ENCODE data around the gene DFFB.

The DFFB gene

DNA sequence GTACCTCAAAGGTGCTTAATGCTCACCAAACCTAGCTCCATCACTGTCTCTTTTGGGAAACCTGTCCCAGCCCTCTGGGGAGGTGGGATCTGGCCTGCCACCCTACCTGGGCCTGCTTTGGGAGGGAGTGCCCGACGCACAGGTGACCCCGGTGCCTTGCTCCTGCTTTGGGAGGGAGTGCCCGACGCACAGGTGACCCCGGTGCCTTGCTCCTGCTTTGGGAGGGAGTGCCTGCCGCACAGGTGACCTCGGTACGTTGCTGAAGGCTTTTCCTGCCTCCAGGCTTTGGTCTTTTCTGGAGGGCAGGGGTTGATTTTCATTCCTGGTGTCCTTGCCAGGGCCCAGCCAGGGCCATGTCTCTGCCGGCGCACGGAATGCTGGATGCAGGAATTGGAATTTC, 68.0 kb downstream of the DFFB start (continued):
- TF ChIP-seq ZNF488 (tag by site-specific recombination; IDR thresholded peaks at IDR 0.05), result no peak
- TF ChIP-seq CTCF (tag by site-specific recombination; IDR thresholded peaks at IDR 0.05), result no peak

DNA sequence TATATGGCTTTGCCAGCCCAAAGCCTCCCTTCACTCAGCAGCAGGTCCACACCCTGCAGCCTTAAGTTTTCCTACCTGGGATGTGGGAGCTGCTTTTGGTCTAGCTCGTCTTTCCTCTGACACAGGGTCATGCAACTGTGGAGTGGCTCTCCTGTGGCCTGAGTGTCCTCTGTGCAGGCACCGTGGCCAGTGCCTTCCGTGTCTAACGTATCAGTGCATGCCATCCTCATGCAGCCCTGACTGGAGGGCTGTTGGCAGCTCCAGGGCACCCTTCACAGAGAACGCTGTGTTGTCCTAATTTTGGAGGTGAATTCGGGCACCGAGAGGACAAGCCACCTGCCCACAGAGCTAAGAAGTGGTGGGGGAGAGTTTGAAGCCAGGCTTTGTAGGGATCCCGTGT, 68.5 kb downstream of the DFFB start:
- no peaks in the 10 kb centered on the region for H3K9me3 ChIP-seq (ENCODE audit: control insufficient read depth, insufficient read depth, low read depth, low read length)
- no peaks in the 10 kb centered on the region for H3K4me1 ChIP-seq (ENCODE audit: control insufficient read depth, insufficient read depth, low read length)
- H3K4me3 ChIP-seq (ENCODE audit: low read depth, low read length), result no peak overlapping the region
- CTCF ChIA-PET, result no interaction called here
- POLR2A ChIA-PET, result interaction anchor here (0.6 kb wide), 1 partner anchor 331 kb away, joined by 6 read pairs; no protein-coding TSS in a partner anchor
- no peak for TF ChIP-seq ZNF660 (tag by site-specific recombination; IDR thresholded peaks at IDR 0.05)
- H3K36me3 ChIP-seq (ENCODE audit: control insufficient read depth in 2 of 2, insufficient read depth in 1 of 2, low read length in 2 of 2), result no peaks in the 10 kb centered on the region
- no peak overlapping the region for H3K27ac ChIP-seq (ENCODE audit: extremely low read depth, low read depth, low read length)

DNA sequence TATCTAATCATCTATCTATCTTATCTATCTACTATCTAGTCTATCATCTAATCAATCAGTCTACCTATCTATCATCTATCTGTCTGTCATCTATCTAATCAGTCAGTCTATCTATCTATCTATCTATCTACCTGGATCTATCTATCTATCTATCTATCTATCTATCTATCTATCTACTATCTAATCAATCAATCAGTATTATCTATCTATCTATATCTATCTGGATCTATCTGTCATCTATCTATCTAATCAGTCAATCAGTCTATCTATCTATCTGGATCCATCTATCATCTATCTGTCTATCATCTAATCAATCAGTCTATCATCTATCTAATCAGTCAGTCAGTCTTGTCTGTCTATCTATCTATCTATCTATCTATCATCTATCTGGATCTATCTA, 69.7 kb downstream of the DFFB start:
- Histone ChIP-seq H3K9me3 (ENCODE audit: control insufficient read depth, insufficient read depth, low read depth, low read length) (no peaks in the 10 kb centered on the region), H3K4me1 (ENCODE audit: control insufficient read depth, insufficient read depth, low read length) (no peaks in the 10 kb centered on the region), H3K27ac (ENCODE audit: extremely low read depth, low read depth, low read length) (no peak overlapping the region), H3K36me3 (ENCODE audit: control insufficient read depth in 2 of 2, insufficient read depth in 1 of 2, low read length in 2 of 2) (no peaks in the 10 kb centered on the region), H3K4me3 (ENCODE audit: low read depth, low read length) (no peak overlapping the region)
- ChIA-PET POLR2A (no interaction called here), CTCF (interaction anchor here (0.6 kb wide), 1 partner anchor 8 kb away, joined by 3 read pairs; no protein-coding TSS in a partner anchor)
- TF ChIP-seq SP7 (tag by site-specific recombination; IDR thresholded peaks at IDR 0.05), result no peak
- TF ChIP-seq ZNF274 (IDR thresholded peaks at IDR 0.05; ENCODE audit: low read length), result no peak
- TF ChIP-seq ZNF274 (tag by site-specific recombination; IDR thresholded peaks at IDR 0.05; ENCODE audit: borderline replicate concordance), result no peak
- 0 out of 2 replicates have a peak, but pooled peaks have one; percentile 17 for TF ChIP-seq ZBTB17 (tag by site-specific recombination; IDR thresholded peaks at IDR 0.05)
- no peak for TF ChIP-seq ZNF37A (tag by site-specific recombination; IDR thresholded peaks at IDR 0.05)
- TF ChIP-seq ZNF623 (tag by site-specific recombination; IDR thresholded peaks at IDR 0.05), result no peak
- TF ChIP-seq, protein P1, sequence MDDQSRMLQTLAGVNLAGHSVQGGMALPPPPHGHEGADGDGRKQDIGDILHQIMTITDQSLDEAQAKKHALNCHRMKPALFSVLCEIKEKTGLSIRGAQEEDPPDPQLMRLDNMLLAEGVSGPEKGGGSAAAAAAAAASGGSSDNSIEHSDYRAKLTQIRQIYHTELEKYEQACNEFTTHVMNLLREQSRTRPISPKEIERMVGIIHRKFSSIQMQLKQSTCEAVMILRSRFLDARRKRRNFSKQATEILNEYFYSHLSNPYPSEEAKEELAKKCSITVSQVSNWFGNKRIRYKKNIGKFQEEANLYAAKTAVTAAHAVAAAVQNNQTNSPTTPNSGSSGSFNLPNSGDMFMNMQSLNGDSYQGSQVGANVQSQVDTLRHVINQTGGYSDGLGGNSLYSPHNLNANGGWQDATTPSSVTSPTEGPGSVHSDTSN (CRISPR knock-in tag; IDR thresholded peaks at IDR 0.05), result no peak
- no peak for TF ChIP-seq ZBTB7A (tag by site-specific recombination; IDR thresholded peaks at IDR 0.05; ENCODE audit: low read depth)
- no peak for TF ChIP-seq ZNF830 (tag by site-specific recombination; IDR thresholded peaks at IDR 0.05; ENCODE audit: low read depth)
- no peak for TF ChIP-seq HOXD13 (CRISPR knock-in tag; IDR thresholded peaks at IDR 0.05; ENCODE audit: borderline replicate concordance)
- TF ChIP-seq KLF1 (tag by site-specific recombination; IDR thresholded peaks at IDR 0.05), result no peak
- no peak for TF ChIP-seq ZBTB1 (tag by site-specific recombination; IDR thresholded peaks at IDR 0.05)
- no peak for TF ChIP-seq ZNF645 (tag by site-specific recombination; IDR thresholded peaks at IDR 0.05)
- TF ChIP-seq ZBTB21 (tag by site-specific recombination; IDR thresholded peaks at IDR 0.05), result no peak
- TF ChIP-seq ZNF366 (tag by site-specific recombination; conservative IDR thresholded peaks at IDR 0.05), result 0 out of 2 replicates have a peak, but pooled peaks have one; percentile 12

All from HEK293 (cell line).